HEK293 (cell line): ENCODE data around the gene ERRFI1.

Source experiments
- CTCF ChIA-PET: fragments of 350-600 bp; formaldehyde crosslinking; extraction: SDS; loops from one replicate; lab custom pipeline; 2021; ENCODE audit warnings: antibody characterized with exemption; lab: Yijun Ruan, JAX
- POLR2A ChIA-PET: fragments of 300-600 bp; formaldehyde crosslinking; extraction: SDS; loops from one replicate; lab custom pipeline; 2020; ENCODE audit warnings: antibody characterized with exemption, inconsistent platforms; lab: Yijun Ruan, JAX
- H3K27ac ChIP-seq: fragments of 200-500 bp; sonication (Bioruptor generic); 2 replicates; pipeline ENCODE4 v1.5.1; 2014; ENCODE audit warnings: low read depth, low read length, control low read depth, inconsistent platforms; ENCODE audit errors: extremely low read depth
- H3K36me3 ChIP-seq, 2 experiments: fragments of 200-500 bp in 1 of 2; sonication (Bioruptor generic) in 1 of 2; 1 replicate in 1 of 2; 2 replicates in 1 of 2; pipeline ENCODE4 v1.5.1; 2014 to 2017; ENCODE audit warnings: inconsistent platforms in 2 of 2, low read length in 2 of 2; ENCODE audit not compliant: control insufficient read depth in 2 of 2, insufficient read depth in 1 of 2
- H3K4me1 ChIP-seq: fragments of 200-500 bp; sonication (Bioruptor generic); 2 replicates; pipeline ENCODE4 v1.5.1; 2014; ENCODE audit warnings: mild to moderate bottlenecking, low read length, inconsistent platforms; ENCODE audit not compliant: control insufficient read depth, insufficient read depth
- H3K4me3 ChIP-seq: 2 replicates; pipeline ENCODE4 v1.5.1; 2011; ENCODE audit warnings: low read depth, mild to moderate bottlenecking, control low read depth, low read length, moderate library complexity
- H3K9me3 ChIP-seq: fragments of 200-500 bp; sonication (Bioruptor generic); 2 replicates; pipeline ENCODE4 v1.5.1; 2014; ENCODE audit warnings: low read depth, low read length, inconsistent platforms; ENCODE audit not compliant: control insufficient read depth, insufficient read depth
- KLF17 ChIP-seq: fragments of 450-650 bp; formaldehyde crosslinking; IDR thresholded peaks from 2 replicates; pipeline ENCODE4 v1.5.1; 2016; ENCODE audit warnings: missing biosample characterization, missing genetic modification characterization
- OVOL3 ChIP-seq: fragments of 450-650 bp; formaldehyde crosslinking; IDR thresholded peaks from 2 replicates; pipeline ENCODE4 v1.5.1; 2016; ENCODE audit warnings: missing biosample characterization, missing genetic modification characterization
- SETDB1 ChIP-seq: IDR thresholded peaks from one replicate; pipeline ENCODE4 v1.6.1; 2017; ENCODE audit warnings: mild to moderate bottlenecking, low read length, moderate library complexity, mixed read lengths; ENCODE audit not compliant: insufficient read length
- TRIM28 ChIP-seq: IDR thresholded peaks from 2 replicates; pipeline ENCODE4 v1.6.1; 2011; ENCODE audit warnings: low read length, control low read depth, borderline replicate concordance
- ZBTB17 ChIP-seq: fragments of 450-650 bp; formaldehyde crosslinking; IDR thresholded peaks from 2 replicates; pipeline ENCODE4 v1.5.1; 2016; ENCODE audit warnings: missing biosample characterization, missing genetic modification characterization
- ZBTB20 ChIP-seq: fragments of 450-650 bp; formaldehyde crosslinking; IDR thresholded peaks from 2 replicates; pipeline ENCODE4 v1.5.1; 2016; ENCODE audit warnings: missing biosample characterization, missing genetic modification characterization
- ZBTB26 ChIP-seq: fragments of 450-650 bp; formaldehyde crosslinking; optimal IDR thresholded peaks from 2 replicates; pipeline ENCODE3; 2016; ENCODE audit warnings: missing biosample characterization, mild to moderate bottlenecking, missing genetic modification characterization
- ZBTB7A ChIP-seq: fragments of 450-650 bp; formaldehyde crosslinking; IDR thresholded peaks from 2 replicates; pipeline ENCODE4 v1.5.1; 2016; ENCODE audit warnings: low read depth, missing biosample characterization, missing genetic modification characterization
- ZBTB8A ChIP-seq: fragments of 450-650 bp; formaldehyde crosslinking; IDR thresholded peaks from 2 replicates; pipeline ENCODE4 v1.5.1; 2016; ENCODE audit warnings: missing biosample characterization, missing genetic modification characterization
- ZEB2 ChIP-seq: fragments of 450-650 bp; formaldehyde crosslinking; IDR thresholded peaks from 2 replicates; pipeline ENCODE4 v1.5.1; 2016; ENCODE audit warnings: missing biosample characterization, missing genetic modification characterization
- ZNF140 ChIP-seq: fragments of 450-650 bp; formaldehyde crosslinking; IDR thresholded peaks from 2 replicates; pipeline ENCODE4 v1.5.1; 2016; ENCODE audit warnings: missing biosample characterization, missing genetic modification characterization
- ZNF16 ChIP-seq: fragments of 450-650 bp; formaldehyde crosslinking; IDR thresholded peaks from 2 replicates; pipeline ENCODE4 v1.5.1; 2016; ENCODE audit warnings: low read depth, missing biosample characterization, missing genetic modification characterization
- ZNF184 ChIP-seq: fragments of 450-650 bp; IDR thresholded peaks from 2 replicates; pipeline ENCODE4 v1.5.1; 2018; ENCODE audit warnings: missing biosample characterization, mild to moderate bottlenecking, missing genetic modification characterization
- ZNF2 ChIP-seq: fragments of 450-650 bp; formaldehyde crosslinking; IDR thresholded peaks from 2 replicates; pipeline ENCODE4 v1.5.1; 2016; ENCODE audit warnings: missing biosample characterization, missing genetic modification characterization
- ZNF24 ChIP-seq: fragments of 450-650 bp; formaldehyde crosslinking; IDR thresholded peaks from 2 replicates; pipeline ENCODE4 v1.5.1; 2016; ENCODE audit warnings: missing biosample characterization, missing genetic modification characterization
- ZNF416 ChIP-seq: fragments of 450-650 bp; formaldehyde crosslinking; IDR thresholded peaks from 2 replicates; pipeline ENCODE4 v1.5.1; 2016; ENCODE audit warnings: missing biosample characterization, missing genetic modification characterization
- ZNF561 ChIP-seq: fragments of 450-650 bp; IDR thresholded peaks from 2 replicates; pipeline ENCODE4 v1.5.1; 2018; ENCODE audit warnings: missing biosample characterization, missing genetic modification characterization, borderline replicate concordance
- ZNF600 ChIP-seq: fragments of 450-650 bp; formaldehyde crosslinking; IDR thresholded peaks from 2 replicates; pipeline ENCODE4 v1.5.1; 2016; ENCODE audit warnings: missing biosample characterization, missing genetic modification characterization
- ZNF624 ChIP-seq: fragments of 450-650 bp; formaldehyde crosslinking; IDR thresholded peaks from 2 replicates; pipeline ENCODE4 v1.5.1; 2017; ENCODE audit warnings: missing biosample characterization, missing genetic modification characterization
- ZNF658 ChIP-seq: fragments of 450-650 bp; formaldehyde crosslinking; IDR thresholded peaks from 2 replicates; pipeline ENCODE4; 2016; ENCODE audit warnings: missing biosample characterization, missing genetic modification characterization
- ZNF785 ChIP-seq: fragments of 450-650 bp; formaldehyde crosslinking; IDR thresholded peaks from 2 replicates; pipeline ENCODE4 v1.5.1; 2016; ENCODE audit warnings: missing biosample characterization, missing genetic modification characterization
- ZNF791 ChIP-seq: fragments of 450-650 bp; formaldehyde crosslinking; IDR thresholded peaks from 2 replicates; pipeline ENCODE4 v1.5.1; 2016; ENCODE audit warnings: missing biosample characterization, missing genetic modification characterization
- ZSCAN18 ChIP-seq: fragments of 450-650 bp; formaldehyde crosslinking; IDR thresholded peaks from 2 replicates; pipeline ENCODE4 v1.5.1; 2016; ENCODE audit warnings: missing biosample characterization, missing genetic modification characterization
- ZSCAN23 ChIP-seq: fragments of 450-650 bp; formaldehyde crosslinking; IDR thresholded peaks from 2 replicates; pipeline ENCODE4 v1.5.1; 2016; ENCODE audit warnings: missing biosample characterization, missing genetic modification characterization
- ZSCAN30 ChIP-seq: fragments of 450-650 bp; IDR thresholded peaks from 2 replicates; pipeline ENCODE4 v1.5.1; 2018; ENCODE audit warnings: missing biosample characterization, mild to moderate bottlenecking, missing genetic modification characterization, moderate library complexity
- ZXDB ChIP-seq: fragments of 450-650 bp; formaldehyde crosslinking; IDR thresholded peaks from 2 replicates; pipeline ENCODE4 v1.5.1; 2016; ENCODE audit warnings: missing biosample characterization, missing genetic modification characterization
- TF ChIP-seq, protein P1 (sequence below): fragments of 450-650 bp; formaldehyde crosslinking; IDR thresholded peaks from 2 replicates; pipeline ENCODE4 v1.5.1; 2017; ENCODE audit warnings: missing biosample characterization, missing genetic modification characterization
- TF ChIP-seq, protein P2 (sequence below): fragments of 450-650 bp; formaldehyde crosslinking; IDR thresholded peaks from 2 replicates; pipeline ENCODE4 v1.5.1; 2016; ENCODE audit warnings: missing biosample characterization, missing genetic modification characterization

Gene ERRFI1

DNA sequence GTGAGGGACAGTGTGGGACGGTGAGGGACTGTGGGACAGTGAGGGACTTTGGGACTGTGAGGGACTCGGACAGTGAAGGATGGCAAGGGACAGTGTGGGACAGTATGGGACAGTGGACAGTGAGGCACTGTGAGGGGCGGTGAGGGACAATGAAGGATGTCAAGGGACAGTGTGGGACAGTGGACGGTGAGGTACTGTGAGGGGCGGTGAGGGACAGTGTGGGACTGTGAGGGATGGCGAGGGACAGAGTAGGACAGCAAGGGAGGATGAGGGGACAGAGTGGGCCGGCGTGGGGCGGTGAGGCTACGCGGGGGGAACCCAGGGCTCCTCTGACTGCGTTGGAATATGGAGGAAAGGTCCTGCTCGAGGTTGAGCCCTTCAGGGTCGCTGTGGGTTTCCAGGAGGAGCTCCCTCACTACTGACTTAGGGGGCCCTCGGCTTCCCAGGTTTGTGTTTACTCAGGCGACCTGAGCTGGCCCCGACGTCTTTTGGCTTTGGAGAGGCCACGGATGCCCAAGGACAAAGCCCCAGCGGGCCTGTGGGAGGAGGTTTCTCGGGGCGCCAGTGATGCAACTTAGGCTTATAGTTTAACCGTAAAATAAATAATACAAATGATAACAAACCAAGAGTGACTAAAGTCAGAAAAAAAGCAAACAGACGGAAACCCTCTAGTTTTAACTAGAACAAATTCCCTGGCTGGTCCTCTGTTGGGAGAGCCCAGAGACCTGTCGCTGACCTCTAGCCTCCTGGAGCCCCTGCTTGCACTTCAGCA, 1.1 kb upstream of the ERRFI1 start (continued):
- TF ChIP-seq, protein P1, sequence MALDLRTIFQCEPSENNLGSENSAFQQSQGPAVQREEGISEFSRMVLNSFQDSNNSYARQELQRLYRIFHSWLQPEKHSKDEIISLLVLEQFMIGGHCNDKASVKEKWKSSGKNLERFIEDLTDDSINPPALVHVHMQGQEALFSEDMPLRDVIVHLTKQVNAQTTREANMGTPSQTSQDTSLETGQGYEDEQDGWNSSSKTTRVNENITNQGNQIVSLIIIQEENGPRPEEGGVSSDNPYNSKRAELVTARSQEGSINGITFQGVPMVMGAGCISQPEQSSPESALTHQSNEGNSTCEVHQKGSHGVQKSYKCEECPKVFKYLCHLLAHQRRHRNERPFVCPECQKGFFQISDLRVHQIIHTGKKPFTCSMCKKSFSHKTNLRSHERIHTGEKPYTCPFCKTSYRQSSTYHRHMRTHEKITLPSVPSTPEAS (tag by site-specific recombination): no peak
- TF ChIP-seq ZNF791 (0 out of 2 replicates have a peak, but pooled peaks have one; percentile 58), OVOL3 (tag by site-specific recombination) (no peak), ZNF785 (tag by site-specific recombination) (peak; percentile 86; the same call in 1 of the 2 replicates), TRIM28 (no peak), ZBTB20 (no peak), ZSCAN30 (tag by site-specific recombination) (no peak), ZNF2 (tag by site-specific recombination) (no peak), ZSCAN18 (tag by site-specific recombination) (no peak)
- TF ChIP-seq, all 188 proteins: peak for 20

DNA sequence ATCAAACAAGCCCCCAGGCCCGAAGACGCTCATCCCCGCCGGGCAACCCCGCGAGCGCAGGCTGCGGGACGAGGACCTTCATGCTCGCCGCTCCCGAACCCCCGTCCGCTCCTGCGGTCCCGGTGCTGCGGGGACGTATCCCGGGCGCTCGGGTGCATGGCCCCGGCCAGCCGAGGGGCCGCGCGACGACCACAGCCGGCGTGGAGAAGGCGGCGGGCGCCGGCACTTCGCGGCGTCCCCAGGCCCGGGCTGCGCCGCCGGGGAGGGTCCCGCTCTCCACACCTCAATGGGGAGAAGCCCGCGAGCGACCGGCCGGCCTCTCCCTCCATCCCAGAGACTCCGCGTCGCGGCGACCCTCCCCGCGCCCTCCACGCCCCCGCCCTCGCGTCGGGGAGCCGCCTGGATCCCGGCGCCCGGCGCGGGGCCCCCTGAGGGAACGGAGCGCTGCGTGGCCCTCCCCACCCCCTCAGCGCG, 401 bp downstream of the ERRFI1 start:
- peak overlapping the region; percentile 67; the same call in 1 of the 2 replicates for H3K27ac ChIP-seq

DNA sequence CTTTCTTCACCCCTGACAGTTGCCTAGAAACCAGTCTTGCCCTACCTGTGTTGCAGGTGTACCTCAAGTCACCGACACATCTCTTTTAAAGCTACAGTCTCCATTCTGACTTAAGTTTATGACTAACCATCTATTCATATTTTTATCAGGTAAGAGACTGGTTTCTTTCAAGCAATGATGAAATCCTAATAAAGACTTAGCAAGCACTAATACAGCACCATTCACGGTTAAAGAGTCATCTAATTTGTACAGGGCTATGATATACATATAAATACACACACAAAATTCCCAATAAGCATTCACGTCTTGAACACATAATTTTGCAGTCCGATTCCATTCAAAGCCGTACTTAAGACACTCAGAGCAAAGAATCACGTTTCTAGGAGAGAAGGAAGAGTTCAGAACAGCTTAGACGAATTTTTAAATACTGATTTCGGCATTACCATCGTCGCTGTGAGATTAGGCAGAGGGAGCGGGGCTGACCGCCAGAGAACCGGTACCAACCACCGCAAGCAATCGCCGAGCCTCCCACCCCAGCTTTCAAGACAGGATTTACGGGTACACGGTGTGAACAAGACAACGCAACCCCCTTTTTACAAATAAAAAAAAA, 943 bp downstream of the ERRFI1 start:
- ChIA-PET CTCF (interaction anchor here (1.3 to 1.8 kb wide), 3 partner anchors 10 to 45 kb away, joined by 4 to 5 read pairs (median 5); no protein-coding TSS in a partner anchor), POLR2A (interaction anchor here (0.8 to 1.3 kb wide), 3 partner anchors 53 to 298 kb away, joined by 3 read pairs; no protein-coding TSS in a partner anchor)
- Histone ChIP-seq H3K4me3 (peak overlapping the region; percentile 85), H3K27ac (peak overlapping the region; percentile 67; the same call in 1 of the 2 replicates), H3K36me3 (no peaks in the 10 kb centered on the region), H3K4me1 (peaks cover 33% of the 10 kb centered on the region), H3K9me3 (no peaks in the 10 kb centered on the region)
- no peak for TF ChIP-seq KLF17 (tag by site-specific recombination)
- no peak for TF ChIP-seq SETDB1
- no peak for TF ChIP-seq ZNF658
- no peak for TF ChIP-seq ZNF184 (tag by site-specific recombination)
- TF ChIP-seq ZBTB26: no peak
- TF ChIP-seq ZEB2: 0 out of 2 replicates have a peak, but pooled peaks have one; percentile 38
- no peak for TF ChIP-seq ZNF416 (tag by site-specific recombination)
- peak; percentile 57; the same call in 1 of the 2 replicates for TF ChIP-seq ZBTB17
- TF ChIP-seq ZBTB8A (tag by site-specific recombination): no peak

More for the DNA sequence above, 401 bp downstream of the ERRFI1 start:
- Histone ChIP-seq H3K4me3 (peak overlapping the region; percentile 85), H3K9me3 (no peaks in the 10 kb centered on the region), H3K36me3 (no peaks in the 10 kb centered on the region), H3K4me1 (peaks cover 30% of the 10 kb centered on the region)
- TF ChIP-seq ZNF140 (tag by site-specific recombination) (no peak), ZXDB (tag by site-specific recombination) (no peak), ZNF24 (tag by site-specific recombination) (no peak), ZBTB7A (tag by site-specific recombination) (no peak), ZNF16 (tag by site-specific recombination) (no peak), ZNF600 (tag by site-specific recombination) (0 out of 2 replicates have a peak, but pooled peaks have one; percentile 3), ZNF561 (tag by site-specific recombination) (0 out of 2 replicates have a peak, but pooled peaks have one; percentile 23), ZNF624 (no peak), ZBTB20 (0 out of 2 replicates have a peak, but pooled peaks have one; percentile 8), ZSCAN23 (tag by site-specific recombination) (no peak), SETDB1 (no peak)
- TF ChIP-seq, protein P2, sequence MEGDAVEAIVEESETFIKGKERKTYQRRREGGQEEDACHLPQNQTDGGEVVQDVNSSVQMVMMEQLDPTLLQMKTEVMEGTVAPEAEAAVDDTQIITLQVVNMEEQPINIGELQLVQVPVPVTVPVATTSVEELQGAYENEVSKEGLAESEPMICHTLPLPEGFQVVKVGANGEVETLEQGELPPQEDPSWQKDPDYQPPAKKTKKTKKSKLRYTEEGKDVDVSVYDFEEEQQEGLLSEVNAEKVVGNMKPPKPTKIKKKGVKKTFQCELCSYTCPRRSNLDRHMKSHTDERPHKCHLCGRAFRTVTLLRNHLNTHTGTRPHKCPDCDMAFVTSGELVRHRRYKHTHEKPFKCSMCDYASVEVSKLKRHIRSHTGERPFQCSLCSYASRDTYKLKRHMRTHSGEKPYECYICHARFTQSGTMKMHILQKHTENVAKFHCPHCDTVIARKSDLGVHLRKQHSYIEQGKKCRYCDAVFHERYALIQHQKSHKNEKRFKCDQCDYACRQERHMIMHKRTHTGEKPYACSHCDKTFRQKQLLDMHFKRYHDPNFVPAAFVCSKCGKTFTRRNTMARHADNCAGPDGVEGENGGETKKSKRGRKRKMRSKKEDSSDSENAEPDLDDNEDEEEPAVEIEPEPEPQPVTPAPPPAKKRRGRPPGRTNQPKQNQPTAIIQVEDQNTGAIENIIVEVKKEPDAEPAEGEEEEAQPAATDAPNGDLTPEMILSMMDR (tag by site-specific recombination): no peak
- ChIA-PET POLR2A (interaction anchor here (0.8 to 2.9 kb wide), 5 partner anchors 9 to 318 kb away, joined by 3 to 14 read pairs (median 3); no protein-coding TSS in a partner anchor), CTCF (interaction anchor here (3.3 to 3.7 kb wide), 2 partner anchors 10 to 289 kb away, joined by 26 to 30 read pairs; no protein-coding TSS in a partner anchor)
